Lower lobe of right lung (tissue), 2 donors: ENCODE data around the gene SGTA. TPM values are rescaled to one million over a fixed set of nuclear protein-coding genes. Genes with fewer than 3 reads are reported as not detected.

Experiments used
- ATAC-seq, 2 donors: fragments of 200-7000 bp; cut with Tn5 transposase; one replicate each; pipeline ENCODE4 v1.9.1; 2020 to 2022; ENCODE audit warnings: mild to moderate bottlenecking in 2 of 2, moderate library complexity in 2 of 2
- DNase-seq: peaks from one replicate; pipeline ENCODE4 v3.0.0-alpha.2; 2020
- H3K27ac ChIP-seq: fragments of 200-600 bp; one replicate; pipeline ENCODE4 v1.8.0; 2022
- H3K27me3 ChIP-seq: fragments of 200-600 bp; one replicate; pipeline ENCODE4 v1.8.0; 2022; ENCODE audit warnings: low read depth
- H3K36me3 ChIP-seq: fragments of 200-600 bp; one replicate; pipeline ENCODE4 v1.8.0; 2022; ENCODE audit warnings: mild to moderate bottlenecking
- H3K4me1 ChIP-seq: fragments of 200-600 bp; one replicate; pipeline ENCODE4 v1.8.0; 2022
- H3K4me3 ChIP-seq: fragments of 200-600 bp; one replicate; pipeline ENCODE4 v1.8.0; 2022; ENCODE audit warnings: mild to moderate bottlenecking
- H3K9me3 ChIP-seq: fragments of 200-600 bp; one replicate; pipeline ENCODE4 v1.8.0; 2022
- intact Hi-C: fragments of 100-400 bp; cut with DNase I; formaldehyde crosslinking; loops from one replicate; pipeline ENCODE4 v1.11.0; 2022
- total RNA-seq: library from RNA; stranded (reverse); fragmentation: NEBNext Ultra II Directional; extraction: Animal tissue kit (Norgen Biotek cat#: 25700); gene quantifications from one replicate; pipeline ENCODE4 v1.2.1, GENCODE V29; 2021
- TF ChIP-seq, protein P1 (sequence below): fragments of 200-600 bp; IDR thresholded peaks from one replicate; pipeline ENCODE4 v1.8.0; 2022; ENCODE audit warnings: antibody characterized with exemption, mild to moderate bottlenecking
- donor health status: DM: no; HTN: yes; CAD: no; lungs with severe emphysema.

The SGTA gene
- total RNA-seq, 1 donor from 2014 or later: 41.6 TPM

DNA sequence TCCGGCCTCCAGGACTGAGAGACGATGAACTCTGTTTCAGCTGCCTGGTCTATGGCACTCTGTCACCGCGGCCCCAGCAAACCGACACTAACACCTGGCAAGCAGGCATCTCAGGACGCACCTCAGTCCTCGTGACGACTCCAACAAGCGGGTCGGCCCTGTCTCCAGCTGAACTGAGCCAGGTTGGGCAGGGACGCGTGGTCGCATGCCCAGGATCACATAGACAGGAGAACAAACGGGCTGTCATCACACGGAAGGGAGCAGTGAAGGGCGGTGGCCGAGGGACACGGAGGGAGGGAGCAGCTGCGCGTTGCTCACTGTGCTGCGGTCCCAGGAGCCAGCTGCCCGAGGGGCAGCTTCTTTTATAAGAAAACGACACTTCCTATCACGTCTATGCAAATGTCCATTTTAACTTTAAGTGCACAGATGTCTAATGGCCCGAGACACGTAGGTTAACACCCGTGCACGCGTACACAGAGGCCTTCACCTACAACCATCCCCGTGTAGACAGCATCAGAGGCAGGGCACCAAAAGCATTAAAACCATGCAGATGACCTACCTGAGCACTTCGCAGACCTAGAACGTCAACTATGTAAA is 8.9 kb downstream of the SGTA start:
- intact Hi-C loops: no loop called here
- Histone ChIP-seq H3K4me1 (peaks cover 41% of the 10 kb centered on the region), H3K9me3 (no peaks in the 10 kb centered on the region), H3K4me3 (no peak overlapping the region), H3K36me3 (peaks cover 9% of the 10 kb centered on the region), H3K27me3 (no peaks in the 10 kb centered on the region), H3K27ac (peak overlapping the region; percentile 88)
- no peak for ATAC-seq
- no peak for DNase-seq
- TF ChIP-seq, protein P1, sequence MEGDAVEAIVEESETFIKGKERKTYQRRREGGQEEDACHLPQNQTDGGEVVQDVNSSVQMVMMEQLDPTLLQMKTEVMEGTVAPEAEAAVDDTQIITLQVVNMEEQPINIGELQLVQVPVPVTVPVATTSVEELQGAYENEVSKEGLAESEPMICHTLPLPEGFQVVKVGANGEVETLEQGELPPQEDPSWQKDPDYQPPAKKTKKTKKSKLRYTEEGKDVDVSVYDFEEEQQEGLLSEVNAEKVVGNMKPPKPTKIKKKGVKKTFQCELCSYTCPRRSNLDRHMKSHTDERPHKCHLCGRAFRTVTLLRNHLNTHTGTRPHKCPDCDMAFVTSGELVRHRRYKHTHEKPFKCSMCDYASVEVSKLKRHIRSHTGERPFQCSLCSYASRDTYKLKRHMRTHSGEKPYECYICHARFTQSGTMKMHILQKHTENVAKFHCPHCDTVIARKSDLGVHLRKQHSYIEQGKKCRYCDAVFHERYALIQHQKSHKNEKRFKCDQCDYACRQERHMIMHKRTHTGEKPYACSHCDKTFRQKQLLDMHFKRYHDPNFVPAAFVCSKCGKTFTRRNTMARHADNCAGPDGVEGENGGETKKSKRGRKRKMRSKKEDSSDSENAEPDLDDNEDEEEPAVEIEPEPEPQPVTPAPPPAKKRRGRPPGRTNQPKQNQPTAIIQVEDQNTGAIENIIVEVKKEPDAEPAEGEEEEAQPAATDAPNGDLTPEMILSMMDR: no peak

DNA sequence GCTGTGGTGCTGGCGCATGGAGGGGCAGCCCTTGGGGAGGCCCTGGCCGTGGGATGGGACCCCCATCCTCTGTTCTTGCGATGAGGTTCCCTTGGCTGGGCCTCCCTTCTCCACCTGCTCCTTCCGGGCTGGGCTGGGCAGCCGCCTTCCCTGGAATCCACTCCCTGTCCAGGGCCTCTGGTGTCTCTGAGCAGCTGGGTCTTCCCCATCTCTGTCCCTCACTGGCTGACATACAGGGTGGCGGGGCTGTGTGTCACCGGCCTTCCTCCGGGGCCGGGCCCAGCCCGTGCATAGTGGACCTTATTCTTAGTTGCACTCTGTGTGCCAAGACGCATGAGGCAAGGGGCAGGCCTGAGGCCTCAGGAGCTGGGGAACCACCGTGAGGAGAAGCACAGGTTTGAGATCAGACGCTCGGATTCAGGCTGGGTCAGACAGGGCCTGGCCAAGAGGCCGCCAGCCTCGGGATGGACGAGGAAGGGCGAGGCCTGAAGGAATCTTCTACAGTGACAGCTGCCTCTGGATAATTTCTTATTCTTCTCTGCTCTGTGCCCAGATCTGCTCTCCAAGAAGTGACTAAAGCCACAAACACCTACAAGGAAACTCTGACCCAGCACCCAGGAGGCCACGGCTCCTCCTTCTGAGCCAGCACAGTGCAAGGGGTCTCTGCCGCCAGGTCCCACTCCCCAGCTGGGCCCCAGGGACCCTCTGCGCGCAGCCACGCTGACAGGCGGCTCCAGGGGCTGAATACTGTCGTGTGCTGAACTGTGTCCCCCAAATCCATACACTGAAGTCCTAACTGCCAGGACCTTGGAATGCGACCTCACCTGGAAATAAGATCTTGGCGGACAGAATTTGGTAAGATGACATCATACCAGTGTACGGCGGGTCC is 11.0 kb downstream of the SGTA start:
- TF ChIP-seq, protein P1: no peak
- no peak for ATAC-seq
- H3K27ac ChIP-seq: no peak overlapping the region

DNA sequence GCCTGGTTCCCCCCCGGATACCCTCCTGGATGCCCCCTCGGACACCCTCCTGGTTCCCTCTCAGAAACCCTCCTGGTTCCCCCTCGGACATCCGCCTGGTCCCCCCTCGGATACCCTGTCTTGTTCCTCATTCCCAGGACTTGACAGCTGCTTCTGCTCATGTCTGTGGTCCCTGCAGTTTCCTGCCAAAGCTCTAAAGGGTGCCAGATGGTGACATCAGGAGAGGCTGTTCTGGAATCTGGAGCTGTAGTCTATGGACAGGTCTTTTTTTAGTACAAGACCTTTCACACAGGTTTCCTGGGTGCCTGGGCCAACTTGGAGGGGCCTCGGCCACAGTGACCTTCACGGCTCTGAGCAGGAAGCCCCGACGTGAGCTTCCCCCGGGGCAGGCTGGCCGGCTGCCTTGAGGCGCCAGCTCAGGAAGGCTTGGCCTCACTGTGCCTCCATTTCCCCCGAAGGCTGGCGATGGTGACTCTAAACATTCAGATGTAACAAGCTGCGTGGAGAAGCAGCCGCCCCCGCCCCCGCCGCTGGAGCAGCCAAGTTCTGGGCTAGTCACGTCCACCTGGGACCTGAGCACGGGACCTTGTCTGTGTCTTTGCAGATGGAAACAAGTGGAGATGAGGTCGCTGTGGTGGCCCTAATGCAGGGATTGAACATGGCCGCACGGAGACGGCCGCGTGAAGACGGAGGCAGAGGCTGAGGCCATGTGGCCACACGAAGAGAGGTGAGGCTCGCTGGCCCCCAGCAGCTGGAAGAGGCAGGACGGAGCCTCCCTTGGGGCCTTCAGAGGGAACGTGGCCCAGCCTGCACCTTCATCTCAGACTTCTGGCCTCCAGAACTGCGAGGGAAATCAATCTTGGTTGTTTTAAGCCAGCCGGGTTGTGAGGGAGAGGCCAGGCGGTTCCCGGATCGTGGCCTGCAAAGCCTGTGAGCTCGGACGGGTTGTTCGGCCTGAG is 12.7 kb downstream of the SGTA start:
- Histone ChIP-seq H3K27ac (peak overlapping the region; percentile 40), H3K4me3 (no peak overlapping the region), H3K27me3 (no peaks in the 10 kb centered on the region), H3K9me3 (no peaks in the 10 kb centered on the region), H3K36me3 (peaks cover 30% of the 10 kb centered on the region), H3K4me1 (peaks cover 36% of the 10 kb centered on the region)
- DNase-seq: no peak
- TF ChIP-seq, protein P1: no peak
- ATAC-seq: peak in 1 of 2 donors; percentile 22
- intact Hi-C loops: no loop called here

More for the DNA sequence above, 11.0 kb downstream of the SGTA start:
- intact Hi-C loops: no loop called here
- Histone ChIP-seq H3K27me3 (no peaks in the 10 kb centered on the region), H3K4me1 (peaks cover 41% of the 10 kb centered on the region), H3K9me3 (no peaks in the 10 kb centered on the region), H3K4me3 (no peak overlapping the region), H3K36me3 (peaks cover 16% of the 10 kb centered on the region)
- no peak for DNase-seq

DNA sequence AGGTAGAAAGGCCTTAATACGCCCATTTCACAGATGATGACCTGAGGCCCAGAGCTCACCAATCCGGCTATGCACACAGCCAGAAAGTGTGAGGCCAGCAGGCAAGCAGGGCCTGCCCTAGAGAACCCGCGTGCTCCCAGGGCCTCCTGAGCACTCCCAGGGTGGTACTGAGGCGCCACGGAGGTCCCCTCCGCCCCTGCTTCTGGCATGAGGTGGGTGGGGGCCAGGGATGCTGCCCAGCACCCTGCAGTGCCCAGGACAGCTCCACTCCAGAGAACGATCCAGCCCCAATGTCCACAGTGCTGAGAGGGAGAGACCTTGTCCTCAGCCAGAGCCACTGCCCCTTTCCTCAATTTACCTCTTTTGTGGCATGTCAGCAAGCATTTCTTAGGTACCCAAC is 13.9 kb downstream of the SGTA start:
- ATAC-seq: no peak
- H3K4me1 ChIP-seq: peaks cover 25% of the 10 kb centered on the region
- intact Hi-C loops: no loop called here
- TF ChIP-seq, protein P1: no peak
- no peak overlapping the region for H3K4me3 ChIP-seq
- H3K36me3 ChIP-seq: peaks cover 41% of the 10 kb centered on the region
- DNase-seq: no peak
- no peaks in the 10 kb centered on the region for H3K9me3 ChIP-seq
- H3K27ac ChIP-seq: no peak overlapping the region
- H3K27me3 ChIP-seq: no peaks in the 10 kb centered on the region
